Activated CD4-positive, alpha-beta T cell treated with anti-CD3 and anti-CD28 coated beads for 36 hours (primary cell): ENCODE data around the gene STAT5A. TPM values are rescaled to one million over a fixed set of nuclear protein-coding genes. Genes with fewer than 3 reads are reported as not detected.
A peak's percentile ranks its signal among the peaks of the same experiment; 100 is the strongest.
"Not testable (repeated sequence)": the region's sequence is repeated elsewhere in the genome, so short reads cannot be mapped to it uniquely, and the experiment has no call there.

ENCODE experiments used
- ATAC-seq: fragments of 200-7000 bp; cut with Tn5 transposase; one replicate; pipeline ENCODE4 v1.10.0; 2021; ENCODE audit warnings: mild to moderate bottlenecking, moderate library complexity
- CTCF ChIA-PET: fragments of 350-600 bp; sonication (Branson Sonifier 250); formaldehyde crosslinking; loops from one replicate; lab custom pipeline; 2021; ENCODE audit warnings: antibody characterized with exemption; lab: Charles Lee
- POLR2A ChIA-PET: fragments of 350-600 bp; sonication (Branson Sonifier 250); formaldehyde crosslinking; loops from one replicate; lab custom pipeline; 2021; ENCODE audit warnings: antibody characterized with exemption, inconsistent platforms; lab: Charles Lee
- DNase-seq: peaks from one replicate; pipeline ENCODE4 v3.0.0-alpha.2; 2020
- H3K27ac Mint-ChIP-seq: one replicate; pipeline ENCODE4 v1.8.0; 2021; ENCODE audit warnings: mixed read lengths
- H3K27me3 Mint-ChIP-seq: one replicate; pipeline ENCODE4 v1.8.0; 2021; ENCODE audit warnings: mixed read lengths
- H3K36me3 Mint-ChIP-seq: one replicate; pipeline ENCODE4 v1.8.0; 2021; ENCODE audit warnings: low read depth, mixed read lengths
- H3K4me1 Mint-ChIP-seq: one replicate; pipeline ENCODE4 v1.8.0; 2021; ENCODE audit warnings: mixed read lengths
- H3K4me3 Mint-ChIP-seq: one replicate; pipeline ENCODE4 v1.8.0; 2021; ENCODE audit warnings: mild to moderate bottlenecking, moderate library complexity, mixed read lengths
- H3K9me3 Mint-ChIP-seq: one replicate; pipeline ENCODE4 v1.8.0; 2021; ENCODE audit warnings: low read depth, mixed read lengths
- intact Hi-C, 2 experiments: fragments of 100-400 bp; cut with DNase I in 1 of 2; cut with micrococcal nuclease in 1 of 2; formaldehyde crosslinking; loops; one replicate each; pipeline versions ENCODE4 v1.14.2 to v1.15.1; 2022 to 2024; cut with DNase I, micrococcal nuclease
- total RNA-seq, 2 experiments: library from RNA; stranded (reverse); gene quantifications; one replicate each; pipeline ENCODE4 v1.2.3, GENCODE V29; 2021

STAT5A gene
- total RNA-seq, 2 experiments from 2014 or later: 178 to 203 TPM

- CTCF ChIA-PET: interaction anchor here (0.9 to 11.6 kb wide), 10 partner anchors 18 to 141 kb away, joined by 3 to 84 read pairs (median 4); partner anchors contain the start of gene KCNH4
- Mint-ChIP-seq H3K4me3 (peak overlapping the region; percentile 79), H3K36me3 (peaks cover 35% of the 10 kb centered on the region), H3K27me3 (no peaks in the 10 kb centered on the region), H3K27ac (peak overlapping the region; percentile 100), H3K9me3 (no peaks in the 10 kb centered on the region), H3K4me1 (peaks cover 71% of the 10 kb centered on the region)
- DNase-seq (peak; percentile 87), ATAC-seq (peak; percentile 81)
- POLR2A ChIA-PET: interaction anchor here (0.6 to 3.2 kb wide), 20 partner anchors 19 to 231 kb away, joined by 3 to 53 read pairs (median 4); partner anchors contain the start of genes DNAJC7, GHDC, STAT3 and STAT5A
- intact Hi-C loops: loop anchor here (1.0 kb wide), 3 partner anchors 40 to 141 kb away; partner anchors contain the start of gene STAT5A (in 2 of the 2)
Measured at GRCh38 chr17:42248351-42249179, 39.7 kb upstream of the STAT5A start.

- peak overlapping the region; percentile 100 for H3K27ac Mint-ChIP-seq
- POLR2A ChIA-PET: interaction anchor here (0.6 to 3.2 kb wide), 18 partner anchors 19 to 233 kb away, joined by 3 to 53 read pairs (median 4); partner anchors contain the start of genes DNAJC7, GHDC, STAT3 and STAT5A
- DNase-seq: peak; percentile 71
- H3K4me3 Mint-ChIP-seq: peak overlapping the region; percentile 79
- CTCF ChIA-PET: interaction anchor here (0.7 to 11.6 kb wide), 13 partner anchors 10 to 271 kb away, joined by 3 to 84 read pairs (median 4); partner anchors contain the start of gene STAT3
- peaks cover 33% of the 10 kb centered on the region for H3K36me3 Mint-ChIP-seq
- intact Hi-C loops: loop anchor here (1.0 kb wide), 2 partner anchors 17 to 21 kb away; no protein-coding TSS in a partner anchor
- ATAC-seq: peak; percentile 49
- H3K9me3 Mint-ChIP-seq: no peaks in the 10 kb centered on the region
- H3K27me3 Mint-ChIP-seq: no peaks in the 10 kb centered on the region
- H3K4me1 Mint-ChIP-seq: peaks cover 77% of the 10 kb centered on the region
Measured at GRCh38 chr17:42249681-42250446, 38.4 kb upstream of the STAT5A start.

- peaks cover 83% of the 10 kb centered on the region for H3K4me1 Mint-ChIP-seq
- H3K4me3 Mint-ChIP-seq: no peak overlapping the region
- peaks cover 31% of the 10 kb centered on the region for H3K36me3 Mint-ChIP-seq
- DNase-seq (no peak), ATAC-seq (no peak)
- POLR2A ChIA-PET: interaction anchor here (0.6 to 2.9 kb wide), 4 partner anchors 26 to 127 kb away, joined by 3 to 44 read pairs (median 8); partner anchors contain the start of gene STAT5A
- H3K27me3 Mint-ChIP-seq: no peaks in the 10 kb centered on the region
- H3K9me3 Mint-ChIP-seq: no peaks in the 10 kb centered on the region
- intact Hi-C loops: no loop called here
- H3K27ac Mint-ChIP-seq: peak overlapping the region; percentile 100
- CTCF ChIA-PET: interaction anchor here (0.6 to 11.6 kb wide), 7 partner anchors 9 to 1603 kb away, joined by 3 to 84 read pairs (median 3); no protein-coding TSS in a partner anchor
Measured at GRCh38 chr17:42251115-42251514, 37.2 kb upstream of the STAT5A start.

GRCh38 chr17:42252597-42253550, 35.4 kb upstream of the STAT5A start:
- no peaks in the 10 kb centered on the region for H3K9me3 Mint-ChIP-seq
- no peaks in the 10 kb centered on the region for H3K27me3 Mint-ChIP-seq
- peak overlapping the region; percentile 93 for H3K27ac Mint-ChIP-seq
- no peak for DNase-seq
- H3K4me1 Mint-ChIP-seq: peaks cover 78% of the 10 kb centered on the region
- ATAC-seq: peak; percentile 34
- no peak overlapping the region for H3K4me3 Mint-ChIP-seq
- ChIA-PET CTCF (interaction anchor here (0.7 to 11.6 kb wide), 6 partner anchors 16 to 31 kb away, joined by 3 to 84 read pairs (median 4); no protein-coding TSS in a partner anchor), POLR2A (interaction anchor here (0.8 to 1.5 kb wide), 7 partner anchors 14 to 136 kb away, joined by 3 to 9 read pairs (median 5); no protein-coding TSS in a partner anchor)
- peaks cover 18% of the 10 kb centered on the region for H3K36me3 Mint-ChIP-seq
- intact Hi-C loops: no loop called here

GRCh38 chr17:42253578-42253977, 34.7 kb upstream of the STAT5A start:
- peaks cover 74% of the 10 kb centered on the region for H3K4me1 Mint-ChIP-seq
- no peaks in the 10 kb centered on the region for H3K9me3 Mint-ChIP-seq
- H3K27me3 Mint-ChIP-seq: no peaks in the 10 kb centered on the region
- peaks cover 15% of the 10 kb centered on the region for H3K36me3 Mint-ChIP-seq
- ATAC-seq (no peak), DNase-seq (peak; percentile 48)
- H3K27ac Mint-ChIP-seq: peak overlapping the region; percentile 93
- ChIA-PET CTCF (interaction anchor here (1.0 to 11.6 kb wide), 3 partner anchors 15 to 32 kb away, joined by 3 to 84 read pairs (median 4); no protein-coding TSS in a partner anchor), POLR2A (interaction anchor here (0.6 to 1.5 kb wide), 7 partner anchors 13 to 135 kb away, joined by 3 to 9 read pairs (median 5); no protein-coding TSS in a partner anchor)
- H3K4me3 Mint-ChIP-seq: no peak overlapping the region
- intact Hi-C loops: no loop called here

GRCh38 chr17:42255445-42255844, 32.9 kb upstream of the STAT5A start:
- no peak overlapping the region for H3K4me3 Mint-ChIP-seq
- peak overlapping the region; percentile 52 for H3K27ac Mint-ChIP-seq
- ChIA-PET POLR2A (interaction anchor here (0.7 to 1.2 kb wide), 2 partner anchors 16 to 22 kb away, joined by 5 read pairs; no protein-coding TSS in a partner anchor), CTCF (interaction anchor here (2.0 to 11.6 kb wide), 2 partner anchors 13 to 19 kb away, joined by 6 to 84 read pairs; no protein-coding TSS in a partner anchor)
- no peak for ATAC-seq
- H3K36me3 Mint-ChIP-seq: peaks cover 11% of the 10 kb centered on the region
- H3K4me1 Mint-ChIP-seq: peaks cover 71% of the 10 kb centered on the region
- H3K27me3 Mint-ChIP-seq: no peaks in the 10 kb centered on the region
- intact Hi-C loops: no loop called here
- no peaks in the 10 kb centered on the region for H3K9me3 Mint-ChIP-seq
- DNase-seq: no peak

GRCh38 chr17:42260318-42260717, 28.0 kb upstream of the STAT5A start:
- ATAC-seq: no peak
- peaks cover 11% of the 10 kb centered on the region for H3K36me3 Mint-ChIP-seq
- H3K27ac Mint-ChIP-seq: no peak overlapping the region
- no peak overlapping the region for H3K4me3 Mint-ChIP-seq
- H3K4me1 Mint-ChIP-seq: peaks cover 39% of the 10 kb centered on the region
- H3K9me3 Mint-ChIP-seq: peaks cover 2% of the 10 kb centered on the region
- CTCF ChIA-PET: interaction anchor here (1.2 kb wide), 1 partner anchor 10 kb away, joined by 3 read pairs; no protein-coding TSS in a partner anchor
- H3K27me3 Mint-ChIP-seq: no peaks in the 10 kb centered on the region
- no peak for DNase-seq
- intact Hi-C loops: no loop called here
- POLR2A ChIA-PET: no interaction called here

GRCh38 chr17:42264366-42264765, 23.9 kb upstream of the STAT5A start:
- DNase-seq, H3K27ac Mint-ChIP-seq, H3K9me3 Mint-ChIP-seq, H3K4me3 Mint-ChIP-seq, H3K27me3 Mint-ChIP-seq, intact Hi-C loops, POLR2A ChIA-PET, ATAC-seq: not testable (repeated sequence)
- CTCF ChIA-PET: interaction anchor here (0.7 kb wide), 1 partner anchor 176 kb away, joined by 3 read pairs; no protein-coding TSS in a partner anchor
- H3K36me3 Mint-ChIP-seq: peaks cover 23% of the 10 kb centered on the region
- peaks cover 46% of the 10 kb centered on the region for H3K4me1 Mint-ChIP-seq

- Mint-ChIP-seq H3K27me3 (no peaks in the 10 kb centered on the region), H3K9me3 (peaks cover 2% of the 10 kb centered on the region), H3K36me3 (peaks cover 31% of the 10 kb centered on the region), H3K27ac (peak overlapping the region; percentile 98), H3K4me1 (peaks cover 54% of the 10 kb centered on the region), H3K4me3 (peak overlapping the region; percentile 47)
- ChIA-PET POLR2A (interaction anchor here (1.0 to 4.4 kb wide), 6 partner anchors 9 to 122 kb away, joined by 3 to 53 read pairs (median 5); no protein-coding TSS in a partner anchor), CTCF (interaction anchor here (0.9 to 7.0 kb wide), 3 partner anchors 9 to 43 kb away, joined by 3 to 84 read pairs (median 4); partner anchors contain the start of gene STAT5B)
- DNase-seq (no peak), ATAC-seq (no peak)
- intact Hi-C loops: loop anchor here (5.0 kb wide), 3 partner anchors 121 to 411 kb away; partner anchors contain the start of genes DNAJC7 (in 1 of the 2), PLEKHH3 (in 1 of the 2) and STAT3 (in 1 of the 2)
Measured at GRCh38 chr17:42266462-42266861, 21.8 kb upstream of the STAT5A start.
